Activated CD8-positive, alpha-beta memory T cell treated with anti-CD3 and anti-CD28 coated beads for 24 hours (primary cell): ENCODE measurements around the gene ECE1.

Source experiments
- DNase-seq: peaks from one replicate; pipeline ENCODE4 v3.0.0-alpha.2; 2020

Gene ECE1

GRCh38 chr1:21325231-21325718 lies 35.0 kb upstream of the ECE1 start:
- DNase-seq: peak; percentile 71

- DNase-seq: peak; percentile 89
These were observed 34.3 kb upstream of the ECE1 start for GRCh38 chr1:21324368-21325141.

GRCh38 chr1:21323091-21323490 lies 32.8 kb upstream of the ECE1 start:
- DNase-seq: no peak

GRCh38 chr1:21322681-21323016 lies 32.4 kb upstream of the ECE1 start:
- DNase-seq: no peak

- DNase-seq: no peak
These were observed 31.9 kb upstream of the ECE1 start for GRCh38 chr1:21321963-21322680.

GRCh38 chr1:21320410-21321108 lies 30.3 kb upstream of the ECE1 start:
- no peak for DNase-seq

- no peak for DNase-seq
These were observed 29.5 kb upstream of the ECE1 start for GRCh38 chr1:21319447-21320407.

- no peak for DNase-seq
These were observed 28.5 kb upstream of the ECE1 start for GRCh38 chr1:21318714-21319159.

GRCh38 chr1:21318057-21318713 lies 27.9 kb upstream of the ECE1 start:
- DNase-seq: no peak

GRCh38 chr1:21317690-21318043 lies 27.4 kb upstream of the ECE1 start:
- DNase-seq: no peak

GRCh38 chr1:21317035-21317689 lies 26.9 kb upstream of the ECE1 start:
- no peak for DNase-seq

- no peak for DNase-seq
These were observed 24.6 kb upstream of the ECE1 start for GRCh38 chr1:21314743-21315396.

- DNase-seq: no peak
These were observed 23.8 kb upstream of the ECE1 start for GRCh38 chr1:21313886-21314721.

- DNase-seq: no peak
These were observed 23.1 kb upstream of the ECE1 start for GRCh38 chr1:21313203-21313885.

GRCh38 chr1:21312407-21312992 lies 22.2 kb upstream of the ECE1 start:
- DNase-seq: no peak

- no peak for DNase-seq
These were observed 20.8 kb upstream of the ECE1 start for GRCh38 chr1:21311016-21311415.

GRCh38 chr1:21308847-21309652 lies 18.8 kb upstream of the ECE1 start:
- no peak for DNase-seq

GRCh38 chr1:21308330-21308729 lies 18.1 kb upstream of the ECE1 start:
- no peak for DNase-seq
